Epithelial cell of prostate (primary cell): ENCODE data around the gene PARD3.
"Not testable (repeated sequence)": the region's sequence is repeated elsewhere in the genome, so short reads cannot be mapped to it uniquely, and the experiment has no call there.

Experiments used
- DNase-seq: peaks from one replicate; pipeline ENCODE4 v3.0.0-alpha.2; 2011; ENCODE audit warnings: low read depth, low spot score
- H3K27ac ChIP-seq: fragments of 450-650 bp; 2 replicates; pipeline ENCODE4 v1.5.1; 2017; ENCODE audit warnings: mild to moderate bottlenecking

PARD3 gene

DNA sequence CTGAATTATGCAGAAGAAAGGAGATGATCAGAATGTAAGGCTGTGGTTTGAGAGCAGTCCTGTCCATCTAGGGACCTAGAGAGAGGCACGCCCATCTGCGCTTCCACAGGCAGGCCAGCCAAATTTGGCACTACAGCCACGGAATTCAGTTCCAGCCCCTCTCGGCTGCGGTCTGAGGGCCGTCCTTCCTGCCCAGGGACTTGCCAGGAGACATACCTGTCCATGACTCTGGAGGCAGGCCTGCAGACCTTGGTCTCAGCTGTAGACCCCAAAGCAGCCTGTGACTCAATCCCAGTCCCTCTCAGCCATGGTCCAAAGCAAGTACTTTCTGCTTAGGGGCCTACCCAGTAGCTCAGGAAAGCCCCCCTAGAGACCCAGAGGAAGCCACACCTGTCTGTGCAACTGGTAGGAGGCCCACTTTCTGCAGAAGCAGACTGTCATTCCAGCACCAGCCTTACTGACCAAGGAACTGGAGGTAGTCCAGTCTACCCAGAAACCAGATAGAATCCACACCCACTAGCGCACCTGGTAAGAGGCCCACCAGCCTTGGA, 720.9 kb downstream of the PARD3 start:
- no peak for DNase-seq
- no peak overlapping the region for H3K27ac ChIP-seq

DNA sequence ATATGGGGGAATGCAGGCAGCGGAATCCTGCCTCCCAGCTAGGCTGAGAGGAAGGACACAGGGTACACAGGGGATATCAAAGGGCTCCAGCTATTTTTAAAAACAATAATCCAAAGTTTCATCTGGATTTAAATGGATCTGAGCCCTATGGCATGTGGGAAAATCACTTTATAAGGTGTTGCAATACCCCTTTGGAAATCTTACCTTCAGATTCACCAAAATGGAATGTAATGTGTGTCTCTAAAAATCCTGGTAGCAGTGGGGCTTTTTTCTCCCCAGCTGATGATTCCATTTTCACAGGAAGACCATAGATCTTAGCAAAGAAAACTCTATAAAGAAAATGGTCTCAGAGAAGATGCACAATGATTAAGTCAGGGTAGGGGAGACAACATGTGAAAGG, 722.2 kb downstream of the PARD3 start:
- no peak for DNase-seq

DNA sequence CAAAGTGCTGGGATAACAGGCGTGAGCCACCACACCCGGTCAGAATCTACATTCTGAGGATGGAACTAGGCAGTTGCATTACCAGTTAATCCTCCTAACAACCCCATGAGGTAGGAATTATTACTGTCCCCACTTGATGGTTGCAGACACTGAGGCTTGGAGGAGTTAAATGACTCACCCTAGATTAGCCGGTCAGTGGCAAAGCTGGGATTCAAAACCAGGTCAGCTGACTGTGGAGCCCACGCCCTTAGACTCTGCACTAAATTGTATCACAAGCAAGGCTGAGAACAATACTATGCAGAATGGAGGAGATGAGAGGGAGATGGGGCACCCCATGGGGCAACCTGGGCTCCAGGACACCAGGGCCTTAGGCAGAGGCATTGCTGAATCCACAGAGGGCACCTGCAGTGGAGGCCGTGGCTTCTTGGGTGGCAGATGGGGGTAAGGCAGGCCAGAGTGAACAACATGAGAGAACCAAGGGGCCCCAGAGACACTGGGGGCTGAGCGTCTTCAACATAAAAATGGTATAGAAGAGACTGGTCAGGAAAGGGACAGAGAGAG, 723.4 kb downstream of the PARD3 start:
- no peak overlapping the region for H3K27ac ChIP-seq
- no peak for DNase-seq

More for the DNA sequence above, 722.2 kb downstream of the PARD3 start:
- no peak overlapping the region for H3K27ac ChIP-seq

DNA sequence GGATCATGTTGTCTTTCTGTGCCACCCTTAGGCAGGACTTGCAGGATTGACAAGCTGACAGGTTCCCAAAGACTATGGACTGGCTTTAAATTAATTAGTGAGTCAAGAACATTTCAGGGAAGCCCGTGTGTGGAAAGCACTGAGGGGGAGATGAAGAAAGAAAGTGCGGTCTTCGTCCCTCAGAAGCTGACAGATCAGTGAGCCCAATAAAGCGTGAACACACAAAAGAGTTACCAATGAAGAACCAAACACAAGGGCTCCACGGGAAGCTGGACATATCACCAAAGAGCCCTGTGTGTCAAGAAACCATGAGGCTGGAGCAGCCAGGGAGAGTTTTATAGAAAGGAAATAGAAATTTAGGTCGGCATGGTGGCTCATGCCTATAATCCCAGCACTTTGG, 725.8 kb downstream of the PARD3 start:
- no peak for DNase-seq
- H3K27ac ChIP-seq: no peak overlapping the region

DNA sequence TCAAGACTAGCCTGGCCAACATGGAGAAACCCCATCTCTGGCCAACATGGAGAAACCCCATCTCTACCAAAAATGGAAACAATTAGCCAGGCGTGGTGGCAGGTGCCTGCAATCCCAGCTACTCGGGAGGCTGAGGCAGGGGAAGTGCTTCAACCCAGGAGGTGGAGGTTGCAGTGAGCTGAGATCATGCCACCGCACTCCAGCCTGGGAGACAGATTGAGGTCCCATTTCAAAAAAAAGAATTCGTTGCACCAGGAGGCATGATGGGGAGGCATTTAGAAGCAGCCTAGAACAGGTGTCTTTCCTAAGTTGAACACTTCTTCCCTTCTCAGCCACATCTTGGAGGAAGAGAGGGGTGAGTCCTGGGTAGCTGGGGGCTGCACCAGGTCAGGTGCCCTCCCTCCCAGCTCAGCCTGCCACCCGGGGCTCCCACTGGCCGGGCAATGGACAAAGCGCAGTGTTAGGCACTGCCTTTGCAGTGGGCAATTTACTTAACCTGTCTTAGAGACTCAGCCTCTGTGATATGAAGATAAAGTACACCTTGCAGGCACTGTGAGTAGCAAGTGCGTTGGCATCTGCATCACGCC, 726.8 kb downstream of the PARD3 start:
- H3K27ac ChIP-seq: no peak overlapping the region
- no peak for DNase-seq

DNA sequence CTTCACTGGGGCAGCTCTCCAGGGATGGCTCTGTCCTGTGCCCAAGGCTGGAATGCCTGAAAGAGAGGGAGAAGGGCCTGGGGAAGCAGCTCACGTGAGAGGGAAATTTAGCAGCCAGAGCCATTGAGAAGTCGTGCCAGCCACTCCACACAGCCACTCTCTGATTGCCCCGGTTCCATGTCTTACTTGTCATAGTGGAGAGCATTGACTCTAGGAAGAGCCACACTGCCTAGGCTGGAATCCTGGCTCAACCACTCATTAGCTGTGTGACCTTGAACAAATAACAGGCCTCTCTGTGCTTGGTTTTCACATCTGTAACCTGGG, 728.0 kb downstream of the PARD3 start:
- no peak overlapping the region for H3K27ac ChIP-seq

DNA sequence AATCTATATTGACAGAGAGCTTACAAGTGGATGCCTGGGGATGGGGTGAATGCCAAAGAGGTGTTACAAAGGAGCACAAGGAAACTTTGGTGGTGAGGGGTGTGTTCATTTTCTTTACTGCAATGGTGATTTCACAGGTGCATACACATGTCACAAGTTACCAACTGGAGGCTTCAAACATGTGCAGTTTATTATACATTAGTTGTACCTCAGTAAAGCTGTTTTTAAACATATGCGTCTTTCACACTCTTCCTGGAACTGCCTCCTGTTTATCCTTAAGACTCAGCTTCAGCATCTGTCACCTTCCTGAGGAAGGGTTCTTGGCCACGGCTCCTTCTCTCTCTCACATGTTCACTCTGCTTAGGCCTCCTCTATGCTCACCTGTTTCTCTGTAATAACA, 731.5 kb downstream of the PARD3 start:
- no peak overlapping the region for H3K27ac ChIP-seq
- DNase-seq: no peak

More for the DNA sequence above, 728.0 kb downstream of the PARD3 start:
- DNase-seq: no peak

DNA sequence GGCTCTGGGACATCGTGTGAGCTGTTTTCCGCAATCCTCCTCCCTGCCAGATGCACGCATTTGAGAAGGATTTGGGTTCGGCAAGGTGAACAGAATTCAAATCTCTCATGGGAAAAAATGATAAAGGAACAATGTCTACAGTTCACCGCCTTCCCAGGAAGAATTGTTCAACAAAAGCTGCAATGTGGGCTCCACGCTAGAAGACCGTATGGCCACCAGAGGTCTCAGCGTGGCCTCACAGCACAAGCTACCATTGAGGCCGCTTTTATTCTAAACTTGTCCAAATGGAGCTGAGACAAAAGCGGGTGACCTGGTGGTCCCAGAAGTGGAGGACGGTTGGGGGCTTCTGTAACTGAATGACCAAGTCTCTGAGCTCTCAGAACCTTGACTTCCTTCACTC, 733.1 kb downstream of the PARD3 start:
- DNase-seq: no peak
- H3K27ac ChIP-seq: no peak overlapping the region

DNA sequence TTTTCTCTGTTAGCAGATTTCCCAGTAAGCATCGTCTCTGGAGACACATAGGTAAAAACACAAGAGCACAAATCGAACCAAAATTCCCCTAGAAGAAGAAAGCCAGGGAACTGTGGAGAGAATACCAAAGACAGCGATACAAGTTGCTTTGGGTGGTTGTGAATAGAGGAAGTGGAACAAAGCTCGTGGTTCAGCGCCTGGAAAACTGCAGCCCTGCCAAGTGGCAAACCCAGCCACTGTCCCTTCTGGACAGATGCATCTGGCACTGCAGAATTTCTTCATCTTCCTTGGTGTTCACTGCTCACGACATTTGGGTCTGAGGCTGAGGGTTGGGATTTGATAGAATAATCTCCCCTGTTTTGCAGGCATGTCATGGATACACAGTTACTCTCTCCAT, 733.8 kb downstream of the PARD3 start:
- DNase-seq: no peak
- H3K27ac ChIP-seq: no peak overlapping the region

DNA sequence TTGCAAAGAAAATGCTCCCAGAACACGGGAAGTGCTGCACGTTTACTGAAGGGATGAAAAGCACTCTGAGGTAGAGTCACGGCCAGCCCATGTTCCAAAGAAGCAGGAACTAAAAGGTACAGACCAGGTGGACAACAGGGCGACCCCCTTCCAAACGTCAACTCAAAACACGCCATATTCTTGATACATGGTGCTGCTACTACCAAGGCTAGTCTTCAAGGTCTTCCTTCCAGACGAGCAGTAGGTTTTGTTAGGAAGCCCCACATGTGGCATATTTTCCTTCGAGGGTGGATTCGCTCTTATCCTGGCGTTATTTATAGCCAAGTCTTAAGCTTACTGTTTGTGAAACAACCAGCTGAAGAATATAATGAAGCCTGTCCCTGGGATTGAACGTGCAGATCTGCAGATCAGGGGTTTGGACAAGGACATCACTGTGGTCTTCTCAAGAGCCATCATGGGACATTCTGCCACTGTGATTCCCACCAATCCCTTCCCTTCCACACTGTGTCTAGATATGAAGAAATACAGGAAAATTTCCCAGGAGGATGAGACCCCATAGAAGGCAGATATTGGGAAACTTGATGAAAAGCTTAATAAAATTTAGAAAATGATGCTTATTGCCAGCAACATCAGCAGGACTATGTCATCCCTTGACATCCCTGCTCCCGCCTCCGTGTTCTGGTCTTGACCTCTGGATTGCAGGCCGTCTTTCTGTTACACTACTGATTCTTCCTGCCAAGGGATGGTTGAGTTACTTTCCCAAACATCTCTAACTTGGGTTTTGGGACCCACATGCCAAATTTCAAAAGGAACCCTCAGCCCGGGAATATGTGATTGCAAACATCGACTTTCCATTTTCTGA, 734.4 kb downstream of the PARD3 start:
- no peak for DNase-seq
- no peak overlapping the region for H3K27ac ChIP-seq

DNA sequence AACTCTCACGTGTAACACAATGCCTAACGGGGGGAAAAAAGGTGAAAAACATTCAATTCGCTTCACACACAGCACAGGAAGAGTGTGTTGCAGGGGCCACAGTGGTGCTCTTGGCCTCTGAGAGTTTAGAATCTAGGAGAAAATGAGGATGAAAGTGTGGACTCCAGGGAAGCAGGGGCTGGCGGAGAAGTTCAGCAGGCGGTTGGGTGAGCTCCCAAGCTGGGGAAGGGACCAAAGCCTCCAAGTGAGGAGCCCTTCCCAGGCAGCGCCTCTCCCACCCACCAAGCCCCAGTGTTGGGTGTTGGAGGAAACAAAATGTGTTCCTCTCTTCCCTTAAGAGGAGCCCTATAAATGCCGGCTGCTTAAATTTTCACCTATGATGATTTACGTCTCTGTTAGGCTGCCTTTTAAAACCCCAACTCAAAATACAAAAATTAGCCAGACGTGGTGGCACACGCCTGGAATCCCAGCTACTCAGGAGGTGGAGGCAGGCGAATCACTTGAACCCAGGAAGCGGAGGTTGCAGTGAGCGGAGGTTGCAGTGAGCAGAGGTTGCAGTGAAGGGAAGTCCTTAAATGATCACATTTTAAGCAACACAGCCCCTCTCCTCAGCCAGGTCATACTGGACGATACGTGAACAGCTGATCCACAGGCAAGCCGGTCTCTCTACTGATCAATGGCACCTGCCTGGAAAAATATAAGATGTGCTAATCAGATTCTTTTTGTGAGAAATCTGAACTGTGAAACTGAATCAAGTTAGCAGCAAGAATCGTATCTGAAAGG, 735.2 kb downstream of the PARD3 start:
- no peak for DNase-seq
- H3K27ac ChIP-seq: no peak overlapping the region

DNA sequence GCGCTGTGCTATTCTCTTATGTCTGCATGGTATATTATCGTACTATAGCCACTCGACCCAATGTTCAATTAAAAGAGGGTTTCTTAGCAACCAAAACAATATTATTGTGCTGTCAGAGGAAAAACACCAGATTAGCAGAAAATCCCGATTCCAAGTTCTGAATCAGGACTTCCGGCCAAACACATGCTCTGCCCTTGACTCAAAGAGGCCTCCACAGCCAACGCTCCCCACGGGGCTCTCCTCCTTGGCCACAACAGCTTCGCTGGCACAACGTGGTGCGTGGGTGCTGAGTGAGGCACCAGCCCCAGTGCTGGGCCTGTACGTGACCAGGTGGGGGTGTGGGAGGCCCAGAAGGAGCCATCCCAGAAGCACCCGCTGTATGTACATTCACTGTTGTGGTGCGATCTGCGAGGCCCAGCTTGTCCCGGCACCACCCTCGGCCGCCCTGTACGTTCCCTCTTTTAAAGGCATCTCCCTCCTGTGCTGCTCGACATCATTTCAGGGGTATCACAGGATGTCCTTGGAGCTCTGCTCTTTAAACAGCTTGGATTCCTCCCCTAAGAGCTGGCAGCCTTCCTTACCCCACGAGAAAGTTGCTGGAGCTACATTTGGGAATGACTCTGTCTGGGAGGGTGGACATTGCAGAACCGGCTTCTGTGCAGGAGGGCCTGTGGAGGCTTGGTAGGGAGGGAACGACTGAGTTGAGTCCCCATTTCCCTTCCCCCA, 736.2 kb downstream of the PARD3 start:
- H3K27ac ChIP-seq: no peak overlapping the region
- DNase-seq: no peak

DNA sequence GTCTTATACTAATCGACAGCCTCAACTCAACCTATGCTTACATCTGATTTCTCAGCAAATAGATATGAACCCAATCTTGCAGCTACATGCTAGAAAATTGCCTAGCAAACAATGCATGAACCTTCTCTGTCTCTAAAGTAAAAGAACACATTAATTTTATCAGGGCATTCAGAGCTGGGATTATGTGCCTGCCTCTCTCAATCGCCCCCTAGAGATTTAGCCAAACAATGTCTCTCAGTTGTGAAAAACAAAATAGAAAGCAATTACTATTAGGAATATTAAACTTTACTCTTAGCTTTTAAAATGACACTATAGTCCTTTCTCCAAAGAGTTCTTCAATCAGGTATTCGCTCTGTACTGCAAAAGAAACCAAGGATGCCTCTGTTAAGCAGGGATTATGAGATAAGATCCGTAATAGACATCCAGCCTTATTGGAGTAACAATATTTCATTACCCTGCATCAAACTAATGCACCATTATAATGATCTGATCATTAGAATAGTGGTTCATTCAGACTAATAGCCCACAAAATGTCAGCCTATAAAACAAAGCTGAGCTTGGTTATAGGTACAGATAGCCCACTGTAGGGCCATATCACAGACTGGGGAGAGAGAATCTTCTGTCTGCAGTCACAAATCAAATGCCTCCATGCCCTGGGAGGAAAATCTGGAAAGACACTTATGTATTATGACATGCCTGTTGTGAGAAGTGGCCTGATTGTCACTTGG, 736.9 kb downstream of the PARD3 start:
- no peak overlapping the region for H3K27ac ChIP-seq
- DNase-seq: no peak

DNA sequence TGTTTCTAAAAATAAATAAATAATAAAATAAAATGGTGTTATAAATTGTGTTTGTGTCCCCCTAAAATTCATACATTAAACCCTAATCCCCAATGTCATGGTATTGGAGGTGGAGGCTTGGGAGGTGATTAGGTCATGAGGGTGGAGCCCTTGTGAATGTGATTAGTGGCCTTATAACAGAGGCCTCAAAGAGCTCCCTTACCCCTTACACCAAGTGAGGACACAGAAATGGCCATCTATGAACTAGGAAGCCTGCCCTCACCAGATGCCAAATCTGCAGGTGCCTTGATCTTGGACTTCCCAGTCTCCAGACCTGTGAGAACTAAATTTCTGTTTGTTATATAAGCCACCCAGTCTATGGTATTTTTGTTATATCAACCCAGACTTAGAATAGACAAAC, 738.7 kb downstream of the PARD3 start:
- no peak for DNase-seq
- H3K27ac ChIP-seq: no peak overlapping the region

DNA sequence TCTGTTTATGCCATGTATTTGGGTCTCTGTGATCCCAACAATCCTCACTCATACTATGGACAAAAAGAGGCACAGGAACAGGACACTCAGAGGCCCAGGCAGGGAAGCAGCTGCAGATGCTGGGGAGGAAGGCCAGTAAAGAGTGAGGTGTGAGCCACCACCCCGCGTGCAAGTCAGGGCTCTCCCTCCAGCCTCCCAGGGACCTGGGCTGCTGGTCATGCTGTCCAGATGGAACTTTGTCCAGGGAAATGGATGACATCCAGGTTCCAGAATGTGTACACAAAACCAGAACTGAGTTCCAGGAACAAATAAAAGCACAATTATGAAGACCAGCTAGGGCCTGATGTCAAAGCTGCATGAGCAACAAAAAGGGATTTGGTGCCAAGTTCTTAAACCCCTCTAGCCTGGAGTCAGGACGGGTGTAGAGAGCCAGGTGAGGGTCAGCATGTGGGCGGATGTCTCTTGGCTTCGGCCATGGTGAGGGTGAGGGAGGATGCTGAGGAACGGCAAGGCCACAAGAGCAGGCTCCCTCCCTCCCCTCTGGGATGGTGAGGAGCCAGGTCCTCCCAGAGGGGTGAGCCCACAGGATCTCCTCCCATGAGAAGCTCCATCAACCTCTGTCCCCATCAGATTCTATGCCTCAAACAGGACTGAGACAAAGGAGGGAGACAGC, 739.7 kb downstream of the PARD3 start:
- no peak overlapping the region for H3K27ac ChIP-seq

DNA sequence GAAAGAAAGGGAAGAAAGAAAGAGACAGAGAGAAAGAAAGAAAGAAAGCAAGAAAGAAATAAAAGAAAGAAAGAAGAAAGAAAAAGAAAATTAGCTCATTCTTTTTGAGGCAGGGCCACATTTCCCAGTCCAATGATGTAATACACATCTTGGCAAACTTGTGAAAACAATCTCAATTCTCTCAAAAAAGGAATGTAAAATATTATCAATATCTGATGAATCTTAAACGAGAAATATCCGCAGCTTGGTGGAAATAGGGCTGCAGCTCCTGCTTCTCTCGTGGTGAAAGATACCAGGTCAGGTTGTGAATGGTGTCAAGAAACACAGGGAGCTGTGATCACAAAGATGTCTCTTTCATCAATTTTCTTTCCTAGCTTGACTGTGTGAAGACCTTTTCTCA, 741.0 kb downstream of the PARD3 start:
- no peak overlapping the region for H3K27ac ChIP-seq
- no peak for DNase-seq

More for the DNA sequence above, 739.7 kb downstream of the PARD3 start:
- DNase-seq: no peak

DNA sequence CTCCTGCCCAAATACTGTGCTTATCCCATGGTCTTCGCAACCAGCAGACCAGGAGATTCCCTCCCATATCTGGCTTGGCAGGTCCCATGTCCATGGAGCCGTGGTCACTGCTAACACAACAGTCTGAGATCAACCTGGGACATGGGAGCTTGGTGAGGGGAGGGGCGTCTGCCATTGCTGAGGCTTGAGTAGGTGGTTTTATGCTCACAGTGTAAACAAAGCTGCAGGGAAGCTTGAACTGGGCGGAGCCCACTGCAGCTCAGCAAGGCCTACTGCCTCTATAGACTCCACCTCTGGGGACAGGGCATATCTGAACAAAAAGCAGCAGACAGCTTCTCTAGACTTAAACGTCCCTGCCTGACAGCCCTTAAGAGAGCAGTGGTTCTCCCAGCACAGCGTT, 747.4 kb downstream of the PARD3 start:
- not testable (repeated sequence) for DNase-seq, H3K27ac ChIP-seq

DNA sequence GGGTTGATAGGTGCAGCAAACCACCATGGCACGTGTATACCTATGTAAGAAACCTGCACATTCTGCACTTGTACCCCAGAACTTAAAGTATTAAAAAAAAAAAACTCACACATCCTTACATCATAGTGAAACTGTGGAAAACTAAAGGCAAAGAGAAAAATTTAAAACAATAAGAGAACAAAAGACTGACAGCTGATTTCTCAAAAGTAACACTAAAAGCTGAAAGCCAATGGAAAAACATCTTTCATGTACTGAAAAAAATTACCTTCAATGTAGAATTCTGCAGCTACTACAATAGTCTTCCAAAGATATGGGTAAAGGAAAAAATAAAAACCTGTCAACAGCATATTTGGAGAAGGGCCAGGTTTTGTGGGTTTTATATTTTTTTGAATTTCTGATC, 751.5 kb downstream of the PARD3 start:
- H3K27ac ChIP-seq: no peak overlapping the region
- DNase-seq: no peak

DNA sequence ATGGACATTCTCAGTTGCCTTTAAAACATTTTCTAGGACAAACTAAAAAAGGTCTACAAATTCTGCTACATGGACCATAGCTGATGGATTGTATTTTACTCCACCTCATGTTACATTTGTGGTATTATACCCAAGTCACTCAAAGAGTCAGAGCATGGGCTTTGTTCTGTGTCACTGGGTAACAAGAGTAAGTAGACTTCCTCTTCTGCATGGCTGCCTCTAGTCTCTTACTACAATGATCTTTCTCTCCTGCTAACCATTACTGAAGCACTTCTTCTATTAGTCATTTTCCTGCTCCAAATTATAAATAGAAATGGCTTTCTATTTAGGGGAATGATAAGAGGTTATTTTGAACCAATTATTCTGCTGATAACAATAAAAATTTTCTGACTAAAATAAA, 753.3 kb downstream of the PARD3 start:
- no peak for DNase-seq

More for the DNA sequence above, 753.3 kb downstream of the PARD3 start:
- H3K27ac ChIP-seq: no peak overlapping the region
